Measurements from ENCODE around the gene REEP3. TPM values are rescaled to one million over a fixed set of nuclear protein-coding genes. Genes with fewer than 3 reads are reported as not detected.

The REEP3 gene
- total RNA-seq, 2 experiments from 2014 or later, result 22.8 to 26.9 TPM

GRCh38 chr10:63542835-63543575, 21.8 kb downstream of the REEP3 start:
- Mint-ChIP-seq H3K4me1 (peaks cover 10% of the 10 kb centered on the region), H3K27ac (no peak overlapping the region), H3K27me3 (no peaks in the 10 kb centered on the region), H3K36me3 (ENCODE audit: low read depth) (peaks cover 11% of the 10 kb centered on the region), H3K9me3 (no peaks in the 10 kb centered on the region), H3K4me3 (no peak overlapping the region)
- no peak for DNase-seq
- ChIA-PET POLR2A (no interaction called here), CTCF (no interaction called here)

GRCh38 chr10:63543576-63543962, 22.4 kb downstream of the REEP3 start:
- no peak for DNase-seq
- Mint-ChIP-seq H3K27ac (no peak overlapping the region), H3K4me1 (peaks cover 10% of the 10 kb centered on the region), H3K36me3 (ENCODE audit: low read depth) (peaks cover 11% of the 10 kb centered on the region), H3K27me3 (no peaks in the 10 kb centered on the region), H3K9me3 (no peaks in the 10 kb centered on the region), H3K4me3 (no peak overlapping the region)
- POLR2A ChIA-PET, result no interaction called here
- CTCF ChIA-PET, result no interaction called here

- H3K9me3 Mint-ChIP-seq, result no peaks in the 10 kb centered on the region
- ChIA-PET POLR2A (no interaction called here), CTCF (no interaction called here)
- H3K27ac Mint-ChIP-seq, result no peak overlapping the region
- H3K4me1 Mint-ChIP-seq, result peaks cover 10% of the 10 kb centered on the region
- no peak overlapping the region for H3K4me3 Mint-ChIP-seq
- no peaks in the 10 kb centered on the region for H3K27me3 Mint-ChIP-seq
- DNase-seq, result no peak
- peaks cover 11% of the 10 kb centered on the region for H3K36me3 Mint-ChIP-seq (ENCODE audit: low read depth)
Measured at GRCh38 chr10:63544418-63544817, 23.2 kb downstream of the REEP3 start.

GRCh38 chr10:63547628-63548360, 26.6 kb downstream of the REEP3 start:
- POLR2A ChIA-PET, result no interaction called here

GRCh38 chr10:63548860-63549259, 27.7 kb downstream of the REEP3 start:
- no peaks in the 10 kb centered on the region for H3K9me3 Mint-ChIP-seq
- no peak overlapping the region for H3K27ac Mint-ChIP-seq
- H3K4me1 Mint-ChIP-seq, result peaks cover 12% of the 10 kb centered on the region
- POLR2A ChIA-PET, result no interaction called here
- no peaks in the 10 kb centered on the region for H3K27me3 Mint-ChIP-seq
- H3K4me3 Mint-ChIP-seq, result no peak overlapping the region
- CTCF ChIA-PET, result interaction anchor here (0.8 to 1.1 kb wide), 2 partner anchors 65 to 80 kb away, joined by 3 read pairs; no protein-coding TSS in a partner anchor
- no peak for DNase-seq
- H3K36me3 Mint-ChIP-seq (ENCODE audit: low read depth), result peaks cover 13% of the 10 kb centered on the region

More at GRCh38 chr10:63547628-63548360, 26.6 kb downstream of the REEP3 start:
- no peak for DNase-seq
- peaks cover 10% of the 10 kb centered on the region for H3K4me1 Mint-ChIP-seq
- no peak overlapping the region for H3K4me3 Mint-ChIP-seq
- no peak overlapping the region for H3K27ac Mint-ChIP-seq
- CTCF ChIA-PET, result interaction anchor here (0.6 to 0.8 kb wide), 2 partner anchors 64 to 203 kb away, joined by 3 read pairs; no protein-coding TSS in a partner anchor
- no peaks in the 10 kb centered on the region for H3K27me3 Mint-ChIP-seq
- no peaks in the 10 kb centered on the region for H3K9me3 Mint-ChIP-seq
- H3K36me3 Mint-ChIP-seq (ENCODE audit: low read depth), result peaks cover 11% of the 10 kb centered on the region

- Mint-ChIP-seq H3K4me1 (peaks cover 12% of the 10 kb centered on the region), H3K4me3 (no peak overlapping the region), H3K27me3 (no peaks in the 10 kb centered on the region), H3K36me3 (ENCODE audit: low read depth) (peaks cover 16% of the 10 kb centered on the region), H3K9me3 (no peaks in the 10 kb centered on the region), H3K27ac (no peak overlapping the region)
- no peak for DNase-seq
- ChIA-PET POLR2A (no interaction called here), CTCF (interaction anchor here (0.6 to 1.1 kb wide), 2 partner anchors 32 to 79 kb away, joined by 3 to 5 read pairs; no protein-coding TSS in a partner anchor)
Measured at GRCh38 chr10:63549810-63550209, 28.6 kb downstream of the REEP3 start.

GRCh38 chr10:63553031-63553430, 31.8 kb downstream of the REEP3 start:
- H3K4me3 Mint-ChIP-seq, result no peak overlapping the region
- ChIA-PET POLR2A (no interaction called here), CTCF (no interaction called here)
- no peak for DNase-seq
- peaks cover 21% of the 10 kb centered on the region for H3K4me1 Mint-ChIP-seq
- H3K36me3 Mint-ChIP-seq (ENCODE audit: low read depth), result peaks cover 5% of the 10 kb centered on the region
- no peaks in the 10 kb centered on the region for H3K27me3 Mint-ChIP-seq
- no peaks in the 10 kb centered on the region for H3K9me3 Mint-ChIP-seq
- H3K27ac Mint-ChIP-seq, result no peak overlapping the region

- peaks cover 5% of the 10 kb centered on the region for H3K36me3 Mint-ChIP-seq (ENCODE audit: low read depth)
- H3K4me1 Mint-ChIP-seq, result peaks cover 21% of the 10 kb centered on the region
- ChIA-PET CTCF (no interaction called here), POLR2A (no interaction called here)
- no peak overlapping the region for H3K27ac Mint-ChIP-seq
- no peak overlapping the region for H3K4me3 Mint-ChIP-seq
- no peak for DNase-seq
- no peaks in the 10 kb centered on the region for H3K27me3 Mint-ChIP-seq
- no peaks in the 10 kb centered on the region for H3K9me3 Mint-ChIP-seq
Measured at GRCh38 chr10:63553473-63553872, 32.3 kb downstream of the REEP3 start.

GRCh38 chr10:63554657-63555056, 33.5 kb downstream of the REEP3 start:
- no peak overlapping the region for H3K4me3 Mint-ChIP-seq
- no peak overlapping the region for H3K27ac Mint-ChIP-seq
- ChIA-PET POLR2A (no interaction called here), CTCF (interaction anchor here (0.9 kb wide), 1 partner anchor 10 kb away, joined by 3 read pairs; no protein-coding TSS in a partner anchor)
- H3K4me1 Mint-ChIP-seq, result peaks cover 21% of the 10 kb centered on the region
- H3K36me3 Mint-ChIP-seq (ENCODE audit: low read depth), result peaks cover 5% of the 10 kb centered on the region
- H3K27me3 Mint-ChIP-seq, result no peaks in the 10 kb centered on the region
- no peaks in the 10 kb centered on the region for H3K9me3 Mint-ChIP-seq
- peak; percentile 27 for DNase-seq

- Mint-ChIP-seq H3K27me3 (no peaks in the 10 kb centered on the region), H3K4me1 (peaks cover 21% of the 10 kb centered on the region), H3K27ac (no peak overlapping the region), H3K9me3 (no peaks in the 10 kb centered on the region), H3K36me3 (ENCODE audit: low read depth) (peaks cover 5% of the 10 kb centered on the region), H3K4me3 (no peak overlapping the region)
- ChIA-PET CTCF (no interaction called here), POLR2A (no interaction called here)
- no peak for DNase-seq
Measured at GRCh38 chr10:63555330-63555729, 34.1 kb downstream of the REEP3 start.

- Mint-ChIP-seq H3K36me3 (ENCODE audit: low read depth) (peaks cover 3% of the 10 kb centered on the region), H3K27ac (no peak overlapping the region), H3K4me3 (no peak overlapping the region), H3K27me3 (no peaks in the 10 kb centered on the region), H3K9me3 (no peaks in the 10 kb centered on the region), H3K4me1 (peaks cover 20% of the 10 kb centered on the region)
- CTCF ChIA-PET, result no interaction called here
- no peak for DNase-seq
- POLR2A ChIA-PET, result interaction anchor here (1.2 kb wide), 1 partner anchor 15 kb away, joined by 4 read pairs; no protein-coding TSS in a partner anchor
Measured at GRCh38 chr10:63558132-63558784, 37.1 kb downstream of the REEP3 start.

- ChIA-PET CTCF (interaction anchor here (0.7 kb wide), 1 partner anchor 68 kb away, joined by 3 read pairs; no protein-coding TSS in a partner anchor), POLR2A (no interaction called here)
- Mint-ChIP-seq H3K27me3 (no peaks in the 10 kb centered on the region), H3K36me3 (ENCODE audit: low read depth) (no peaks in the 10 kb centered on the region), H3K27ac (no peak overlapping the region), H3K4me3 (no peak overlapping the region), H3K4me1 (peaks cover 17% of the 10 kb centered on the region), H3K9me3 (no peaks in the 10 kb centered on the region)
- no peak for DNase-seq
Measured at GRCh38 chr10:63561341-63561740, 40.1 kb downstream of the REEP3 start.

- H3K9me3 Mint-ChIP-seq, result no peaks in the 10 kb centered on the region
- ChIA-PET CTCF (no interaction called here), POLR2A (no interaction called here)
- no peak overlapping the region for H3K4me3 Mint-ChIP-seq
- no peaks in the 10 kb centered on the region for H3K27me3 Mint-ChIP-seq
- H3K36me3 Mint-ChIP-seq (ENCODE audit: low read depth), result no peaks in the 10 kb centered on the region
- no peak overlapping the region for H3K27ac Mint-ChIP-seq
- no peak for DNase-seq
- peaks cover 20% of the 10 kb centered on the region for H3K4me1 Mint-ChIP-seq
Measured at GRCh38 chr10:63562391-63562790, 41.2 kb downstream of the REEP3 start.
